HUES48 (cell line): ENCODE data around the gene TMEM244.

Experiments
- H3K27ac ChIP-seq: one replicate; pipeline ENCODE4 v1.7.0; 2013; ENCODE audit warnings: low read depth, low read length, inconsistent platforms
- H3K27me3 ChIP-seq: 2 replicates; pipeline ENCODE4 v1.6.1; 2013; ENCODE audit warnings: mild to moderate bottlenecking, low read length; ENCODE audit not compliant: control insufficient read depth, insufficient read depth
- H3K36me3 ChIP-seq: 2 replicates; pipeline ENCODE4 v1.6.1; 2013; ENCODE audit warnings: low read length; ENCODE audit not compliant: control insufficient read depth, insufficient read depth
- H3K4me1 ChIP-seq: 2 replicates; pipeline ENCODE4 v1.6.1; 2013; ENCODE audit warnings: mild to moderate bottlenecking, low read length; ENCODE audit not compliant: control insufficient read depth, insufficient read depth
- H3K4me3 ChIP-seq: 2 replicates; pipeline ENCODE4 v1.5.1; 2013; ENCODE audit warnings: mild to moderate bottlenecking, low read depth, low read length
- H3K9ac ChIP-seq: 2 replicates; pipeline ENCODE4 v1.6.1; 2013; ENCODE audit warnings: mild to moderate bottlenecking, low read depth, low read length, moderate library complexity
- H3K9me3 ChIP-seq: 2 replicates; pipeline ENCODE4 v1.6.1; 2013; ENCODE audit warnings: low read length; ENCODE audit not compliant: control insufficient read depth, insufficient read depth

The TMEM244 gene

DNA sequence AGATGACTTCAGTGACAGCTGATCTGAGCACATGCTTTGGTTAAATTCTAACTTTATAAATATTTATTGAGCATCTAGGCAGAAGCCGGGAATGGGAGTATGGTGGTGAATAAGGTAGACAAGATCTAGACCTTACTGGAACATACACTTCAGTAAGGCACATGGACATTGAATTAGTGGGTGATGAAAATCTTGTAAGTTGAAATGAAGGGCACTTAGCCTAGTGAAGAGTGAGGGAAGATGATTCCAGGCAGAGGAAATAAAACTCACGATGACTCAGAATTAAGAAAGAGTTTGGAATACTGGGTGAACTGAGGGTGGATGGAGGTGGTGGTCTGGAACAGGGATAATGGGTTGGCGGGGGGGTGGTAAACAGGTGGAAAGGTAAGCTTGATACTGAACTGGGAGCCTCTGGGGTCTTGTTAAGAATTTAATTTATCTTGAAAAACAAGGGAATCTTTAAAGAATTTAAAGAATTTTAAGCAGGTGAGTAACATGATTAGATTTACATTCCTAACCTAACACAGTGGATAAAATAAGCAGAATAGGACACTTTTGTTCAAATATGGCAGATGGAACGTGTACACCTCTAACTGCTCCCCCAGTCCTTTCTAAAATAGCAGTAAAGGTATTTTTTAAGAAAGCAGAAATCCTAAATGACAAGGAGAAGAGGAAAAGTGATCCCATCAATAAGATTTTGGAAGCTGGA is 75.9 kb downstream of the TMEM244 start:
- Histone ChIP-seq H3K9me3 (no peaks in the 10 kb centered on the region), H3K9ac (no peak overlapping the region), H3K36me3 (no peaks in the 10 kb centered on the region), H3K27me3 (no peaks in the 10 kb centered on the region), H3K4me1 (peaks cover 5% of the 10 kb centered on the region; the same call in 1 of the 2 replicates), H3K4me3 (no peak overlapping the region), H3K27ac (no peak overlapping the region)
